Activated T-helper 1 cell treated with anti-CD3 and anti-CD28 coated beads, Interleukin-12 subunit alpha, Interleukin-12 subunit beta, Interleukin-2, Interleukin-4 antibody, amounts not matched to agents 30 ng/mL and 10 ng/mL and 1 ng/mL, durations not matched to agents 14 hours and 24 hours and 36 hours (primary cell): ENCODE measurements around the gene ALPL. TPM values are rescaled to one million over a fixed set of nuclear protein-coding genes. Genes with fewer than 3 reads are reported as not detected.
A peak's percentile ranks its signal among the peaks of the same experiment; 100 is the strongest.

Source experiments
- DNase-seq: peaks from one replicate; pipeline ENCODE4 v3.0.0; 2021; ENCODE audit warnings: low spot score
- H3K27ac Mint-ChIP-seq: one replicate; pipeline ENCODE4 v1.8.0; 2021; ENCODE audit warnings: mild to moderate bottlenecking, mixed read lengths
- H3K27me3 Mint-ChIP-seq: one replicate; pipeline ENCODE4 v1.8.0; 2022; ENCODE audit warnings: mild to moderate bottlenecking, moderate library complexity, mixed read lengths; ENCODE audit not compliant: insufficient read depth
- H3K36me3 Mint-ChIP-seq: one replicate; pipeline ENCODE4 v1.8.0; 2021; ENCODE audit warnings: low read depth, mixed read lengths
- H3K4me1 Mint-ChIP-seq: one replicate; pipeline ENCODE4 v1.8.0; 2021; ENCODE audit warnings: low read depth, mixed read lengths
- H3K4me3 Mint-ChIP-seq: one replicate; pipeline ENCODE4 v1.8.0; 2021; ENCODE audit warnings: mild to moderate bottlenecking, moderate library complexity, mixed read lengths
- H3K9me3 Mint-ChIP-seq: one replicate; pipeline ENCODE4 v1.8.0; 2021; ENCODE audit warnings: mixed read lengths
- intact Hi-C: fragments of 100-400 bp; cut with micrococcal nuclease; formaldehyde crosslinking; loops from one replicate; pipeline ENCODE4 v1.15.1; 2024
- total RNA-seq: library from RNA; stranded (reverse); gene quantifications from 2 replicates; pipeline ENCODE4 v1.2.3, GENCODE V29; 2022

Gene ALPL
- total RNA-seq, 1 donor from 2014 or later: not detected

- Mint-ChIP-seq H3K27me3 (peaks cover 13% of the 10 kb centered on the region), H3K4me3 (no peak overlapping the region), H3K27ac (no peak overlapping the region), H3K9me3 (no peaks in the 10 kb centered on the region), H3K4me1 (no peaks in the 10 kb centered on the region), H3K36me3 (no peaks in the 10 kb centered on the region)
- intact Hi-C loops: no loop called here
- DNase-seq: no peak
These were observed 13.9 kb upstream of the ALPL start for GRCh38 chr1:21495225-21495820.

- H3K4me1 Mint-ChIP-seq: no peaks in the 10 kb centered on the region
- DNase-seq: no peak
- no peak overlapping the region for H3K4me3 Mint-ChIP-seq
- H3K27ac Mint-ChIP-seq: no peak overlapping the region
- H3K27me3 Mint-ChIP-seq: peaks cover 17% of the 10 kb centered on the region
- no peaks in the 10 kb centered on the region for H3K9me3 Mint-ChIP-seq
- no peaks in the 10 kb centered on the region for H3K36me3 Mint-ChIP-seq
- intact Hi-C loops: no loop called here
These were observed 13.2 kb upstream of the ALPL start for GRCh38 chr1:21496063-21496462.

- H3K4me3 Mint-ChIP-seq: no peak overlapping the region
- H3K27ac Mint-ChIP-seq: no peak overlapping the region
- H3K27me3 Mint-ChIP-seq: peaks cover 17% of the 10 kb centered on the region
- intact Hi-C loops: no loop called here
- no peaks in the 10 kb centered on the region for H3K4me1 Mint-ChIP-seq
- no peaks in the 10 kb centered on the region for H3K9me3 Mint-ChIP-seq
- no peak for DNase-seq
- no peaks in the 10 kb centered on the region for H3K36me3 Mint-ChIP-seq
These were observed 12.3 kb upstream of the ALPL start for GRCh38 chr1:21496886-21497285.

GRCh38 chr1:21497466-21498061 is 11.7 kb upstream of the ALPL start:
- H3K27ac Mint-ChIP-seq: no peak overlapping the region
- no peaks in the 10 kb centered on the region for H3K9me3 Mint-ChIP-seq
- no peaks in the 10 kb centered on the region for H3K36me3 Mint-ChIP-seq
- DNase-seq: no peak
- H3K27me3 Mint-ChIP-seq: peaks cover 17% of the 10 kb centered on the region
- no peaks in the 10 kb centered on the region for H3K4me1 Mint-ChIP-seq
- no peak overlapping the region for H3K4me3 Mint-ChIP-seq
- intact Hi-C loops: no loop called here

GRCh38 chr1:21499283-21499950 is 9.8 kb upstream of the ALPL start:
- DNase-seq: no peak
- Mint-ChIP-seq H3K9me3 (no peaks in the 10 kb centered on the region), H3K36me3 (no peaks in the 10 kb centered on the region), H3K27me3 (peaks cover 17% of the 10 kb centered on the region), H3K4me1 (no peaks in the 10 kb centered on the region), H3K4me3 (no peak overlapping the region), H3K27ac (no peak overlapping the region)
- intact Hi-C loops: no loop called here

- Mint-ChIP-seq H3K27me3 (peaks cover 34% of the 10 kb centered on the region), H3K36me3 (no peaks in the 10 kb centered on the region), H3K4me3 (no peak overlapping the region), H3K9me3 (no peaks in the 10 kb centered on the region), H3K4me1 (peaks cover 3% of the 10 kb centered on the region), H3K27ac (no peak overlapping the region)
- no peak for DNase-seq
- intact Hi-C loops: no loop called here
These were observed 5.4 kb upstream of the ALPL start for GRCh38 chr1:21503706-21504377.

GRCh38 chr1:21506804-21507203 is 2.4 kb upstream of the ALPL start:
- intact Hi-C loops: no loop called here

GRCh38 chr1:21507511-21508270 is 1.5 kb upstream of the ALPL start:
- Mint-ChIP-seq H3K36me3 (no peaks in the 10 kb centered on the region), H3K27me3 (peaks cover 43% of the 10 kb centered on the region), H3K9me3 (no peaks in the 10 kb centered on the region), H3K4me1 (peaks cover 6% of the 10 kb centered on the region), H3K27ac (no peak overlapping the region), H3K4me3 (no peak overlapping the region)
- no peak for DNase-seq
- intact Hi-C loops: loop anchor here (2.0 kb wide), 1 partner anchor 457 kb away; no protein-coding TSS in a partner anchor

More at GRCh38 chr1:21506804-21507203, 2.4 kb upstream of the ALPL start:
- no peak overlapping the region for H3K4me3 Mint-ChIP-seq
- peaks cover 43% of the 10 kb centered on the region for H3K27me3 Mint-ChIP-seq
- no peaks in the 10 kb centered on the region for H3K9me3 Mint-ChIP-seq
- peaks cover 6% of the 10 kb centered on the region for H3K4me1 Mint-ChIP-seq
- DNase-seq: no peak
- H3K27ac Mint-ChIP-seq: no peak overlapping the region
- H3K36me3 Mint-ChIP-seq: no peaks in the 10 kb centered on the region

- Mint-ChIP-seq H3K27me3 (peaks cover 45% of the 10 kb centered on the region), H3K27ac (peak overlapping the region; percentile 5), H3K9me3 (no peaks in the 10 kb centered on the region), H3K4me3 (peak overlapping the region; percentile 60), H3K36me3 (no peaks in the 10 kb centered on the region), H3K4me1 (peaks cover 6% of the 10 kb centered on the region)
- intact Hi-C loops: loop anchor here (1.0 to 2.0 kb wide), 2 partner anchors 151 to 456 kb away; no protein-coding TSS in a partner anchor
- DNase-seq: peak; percentile 51
These were observed 458 bp upstream of the ALPL start for GRCh38 chr1:21508580-21509350.

GRCh38 chr1:21510113-21510493 is 880 bp downstream of the ALPL start:
- Mint-ChIP-seq H3K27me3 (peaks cover 47% of the 10 kb centered on the region), H3K4me1 (peaks cover 6% of the 10 kb centered on the region), H3K36me3 (no peaks in the 10 kb centered on the region), H3K9me3 (no peaks in the 10 kb centered on the region), H3K27ac (no peak overlapping the region), H3K4me3 (no peak overlapping the region)
- no peak for DNase-seq
- intact Hi-C loops: no loop called here

GRCh38 chr1:21510885-21511578 is 1.8 kb downstream of the ALPL start:
- no peak overlapping the region for H3K4me3 Mint-ChIP-seq
- no peaks in the 10 kb centered on the region for H3K9me3 Mint-ChIP-seq
- intact Hi-C loops: no loop called here
- peak overlapping the region; percentile 8 for H3K27ac Mint-ChIP-seq
- no peaks in the 10 kb centered on the region for H3K36me3 Mint-ChIP-seq
- DNase-seq: no peak
- H3K27me3 Mint-ChIP-seq: peaks cover 43% of the 10 kb centered on the region
- H3K4me1 Mint-ChIP-seq: peaks cover 6% of the 10 kb centered on the region
